ENCODE results near the gene SFTPA1.

DNA sequence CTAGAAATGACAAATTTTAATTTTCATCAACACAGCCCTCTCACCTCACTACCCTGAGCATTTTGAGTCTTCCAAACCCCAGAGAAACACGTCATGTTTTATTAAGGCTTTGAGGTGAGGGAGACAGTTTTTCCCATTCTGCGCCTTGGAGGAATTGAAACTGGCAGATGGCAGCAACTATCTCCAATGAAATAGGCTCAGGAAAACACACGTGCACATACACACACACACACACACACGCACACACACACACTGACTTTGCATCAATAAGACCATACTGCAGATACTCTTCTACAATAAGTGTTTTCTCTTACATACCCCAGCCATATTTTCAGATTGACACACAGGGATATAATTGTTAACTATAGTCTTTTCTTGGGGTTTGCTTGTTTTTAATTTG lies 47.3 kb upstream of the SFTPA1 start:
- TF ChIP-seq CTCF (IDR thresholded peaks at IDR 0.05; ENCODE audit: insufficient read depth, low read length, poor library complexity, severe bottlenecking): no peak
- TF ChIP-seq EZH2phosphoT487 (conservative IDR thresholded peaks at IDR 0.05; ENCODE audit: low read length): no peak
